ENCODE data around the gene IGSF3.
"Not testable (repeated sequence)": the region's sequence is repeated elsewhere in the genome, so short reads cannot be mapped to it uniquely, and the experiment has no call there.

GRCh38 chr1:116607463-116607862 is 60.1 kb downstream of the IGSF3 start:
- TF ChIP-seq POLR2A, EP300, POLR2AphosphoS5 (IDR thresholded peaks at IDR 0.05): not testable (repeated sequence)

Measured in sigmoid colon (tissue), 4 donors.